Activated naive CD8-positive, alpha-beta T cell (primary cell): ENCODE results near the gene MBD6.
"Not testable (repeated sequence)": the region's sequence is repeated elsewhere in the genome, so short reads cannot be mapped to it uniquely, and the experiment has no call there.

Source experiments
- H3K27ac Mint-ChIP-seq: one replicate; pipeline ENCODE4 v1.8.0; 2021; ENCODE audit warnings: mixed read lengths
- H3K27me3 Mint-ChIP-seq: one replicate; pipeline ENCODE4 v1.8.0; 2021; ENCODE audit warnings: mixed read lengths
- H3K36me3 Mint-ChIP-seq: one replicate; pipeline ENCODE4 v1.8.0; 2021; ENCODE audit warnings: mixed read lengths
- H3K4me1 Mint-ChIP-seq: one replicate; pipeline ENCODE4 v1.8.0; 2021; ENCODE audit warnings: low read depth, mixed read lengths
- H3K4me3 Mint-ChIP-seq: one replicate; pipeline ENCODE4 v1.8.0; 2021; ENCODE audit warnings: mild to moderate bottlenecking, mixed read lengths
- H3K9me3 Mint-ChIP-seq: one replicate; pipeline ENCODE4 v1.8.0; 2021; ENCODE audit warnings: low read depth, mixed read lengths

Gene MBD6

GRCh38 chr12:57500213-57500612 is 22.4 kb upstream of the MBD6 start:
- H3K4me3 Mint-ChIP-seq: no peak overlapping the region
- no peak overlapping the region for H3K27ac Mint-ChIP-seq
- peaks cover 14% of the 10 kb centered on the region for H3K4me1 Mint-ChIP-seq
- no peaks in the 10 kb centered on the region for H3K27me3 Mint-ChIP-seq
- H3K36me3 Mint-ChIP-seq: peaks cover 22% of the 10 kb centered on the region
- no peaks in the 10 kb centered on the region for H3K9me3 Mint-ChIP-seq

DNA sequence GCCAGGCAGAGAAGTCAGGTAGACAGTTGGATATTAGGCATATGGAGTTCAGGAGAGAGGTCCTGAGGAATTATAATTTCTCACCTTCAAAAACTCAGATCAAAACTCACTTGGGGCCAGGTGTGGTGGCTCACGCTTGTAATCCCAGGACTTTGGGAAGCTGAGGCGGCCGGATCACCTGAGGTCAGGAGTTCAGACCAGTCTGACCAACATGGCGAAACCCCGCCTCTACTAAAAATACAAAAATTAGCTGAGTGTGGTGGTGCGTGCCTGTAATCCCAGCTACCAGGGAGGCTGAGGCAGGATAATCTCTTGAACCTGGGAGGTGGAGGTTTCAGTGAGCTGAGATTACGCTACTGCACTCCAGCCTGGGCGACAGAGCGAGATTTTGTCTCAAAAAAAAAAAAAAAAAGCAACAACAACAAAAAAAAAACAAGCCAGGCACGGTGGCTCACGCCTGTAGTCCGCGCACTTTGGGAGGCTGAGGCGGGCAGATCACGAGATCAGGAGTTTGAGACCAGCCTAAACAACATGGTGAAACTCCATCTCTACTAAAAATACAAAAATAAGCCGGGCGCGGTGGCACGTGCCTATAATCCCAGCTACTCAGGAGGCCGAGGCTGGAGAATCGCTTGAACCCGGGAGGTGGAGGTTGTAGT is 20.2 kb upstream of the MBD6 start:
- H3K36me3 Mint-ChIP-seq: peaks cover 15% of the 10 kb centered on the region
- H3K4me1 Mint-ChIP-seq, H3K27ac Mint-ChIP-seq, H3K27me3 Mint-ChIP-seq, H3K4me3 Mint-ChIP-seq, H3K9me3 Mint-ChIP-seq: not testable (repeated sequence)

DNA sequence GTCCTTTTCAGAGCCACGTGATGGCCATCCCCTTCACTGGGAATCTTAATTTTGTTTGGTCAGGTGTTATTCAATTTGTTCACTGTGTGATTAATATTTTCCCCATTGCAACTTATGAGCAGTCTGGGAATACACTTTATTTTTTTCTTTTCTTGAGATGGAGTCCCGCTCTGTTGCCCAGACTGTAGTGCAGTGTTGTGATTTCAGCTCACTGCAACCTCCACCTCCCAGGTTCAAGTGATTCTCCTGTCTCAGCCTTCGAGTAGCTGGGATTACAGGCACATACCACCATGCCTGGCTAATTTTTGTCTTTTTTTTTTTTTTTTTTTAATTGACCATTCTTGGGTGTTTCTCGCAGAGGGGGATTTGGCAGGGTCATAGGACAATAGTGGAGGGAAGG is 16.1 kb upstream of the MBD6 start:
- H3K36me3 Mint-ChIP-seq, H3K4me3 Mint-ChIP-seq, H3K27ac Mint-ChIP-seq, H3K9me3 Mint-ChIP-seq, H3K27me3 Mint-ChIP-seq, H3K4me1 Mint-ChIP-seq: not testable (repeated sequence)

- not testable (repeated sequence) for H3K27me3 Mint-ChIP-seq, H3K27ac Mint-ChIP-seq, H3K36me3 Mint-ChIP-seq, H3K4me1 Mint-ChIP-seq, H3K9me3 Mint-ChIP-seq, H3K4me3 Mint-ChIP-seq
Observed at GRCh38 chr12:57507796-57508195, 14.8 kb upstream of the MBD6 start.

- Mint-ChIP-seq H3K4me3 (no peak overlapping the region), H3K36me3 (peaks cover 2% of the 10 kb centered on the region), H3K27me3 (no peaks in the 10 kb centered on the region), H3K27ac (no peak overlapping the region), H3K9me3 (no peaks in the 10 kb centered on the region), H3K4me1 (peaks cover 4% of the 10 kb centered on the region)
Observed at GRCh38 chr12:57511161-57511560, 11.5 kb upstream of the MBD6 start.

GRCh38 chr12:57511588-57512325 is 10.9 kb upstream of the MBD6 start:
- peaks cover 2% of the 10 kb centered on the region for H3K36me3 Mint-ChIP-seq
- H3K27ac Mint-ChIP-seq: peak overlapping the region; percentile 80
- H3K4me3 Mint-ChIP-seq: no peak overlapping the region
- peaks cover 7% of the 10 kb centered on the region for H3K4me1 Mint-ChIP-seq
- no peaks in the 10 kb centered on the region for H3K9me3 Mint-ChIP-seq
- no peaks in the 10 kb centered on the region for H3K27me3 Mint-ChIP-seq

DNA sequence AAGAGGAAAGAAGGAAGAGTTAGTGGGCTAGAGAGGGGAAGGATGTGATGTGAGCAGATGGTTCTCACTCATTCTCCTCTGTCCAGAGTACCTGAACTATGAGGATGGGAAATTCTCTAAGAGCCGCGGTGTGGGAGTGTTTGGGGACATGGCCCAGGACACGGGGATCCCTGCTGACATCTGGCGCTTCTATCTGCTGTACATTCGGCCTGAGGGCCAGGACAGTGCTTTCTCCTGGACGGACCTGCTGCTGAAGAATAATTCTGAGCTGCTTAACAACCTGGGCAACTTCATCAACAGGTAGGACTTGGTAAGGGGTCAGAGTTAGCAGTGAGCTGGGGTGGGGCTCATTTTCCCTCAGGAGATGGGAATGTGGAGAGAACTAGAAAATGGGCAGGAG is 10.0 kb upstream of the MBD6 start:
- Mint-ChIP-seq H3K4me1 (peaks cover 15% of the 10 kb centered on the region), H3K4me3 (no peak overlapping the region), H3K27ac (peak overlapping the region; percentile 80), H3K27me3 (no peaks in the 10 kb centered on the region), H3K36me3 (peaks cover 6% of the 10 kb centered on the region), H3K9me3 (no peaks in the 10 kb centered on the region)

- no peak overlapping the region for H3K4me3 Mint-ChIP-seq
- no peaks in the 10 kb centered on the region for H3K27me3 Mint-ChIP-seq
- H3K36me3 Mint-ChIP-seq: peaks cover 6% of the 10 kb centered on the region
- no peaks in the 10 kb centered on the region for H3K9me3 Mint-ChIP-seq
- peak overlapping the region; percentile 80 for H3K27ac Mint-ChIP-seq
- peaks cover 19% of the 10 kb centered on the region for H3K4me1 Mint-ChIP-seq
Observed at GRCh38 chr12:57513266-57513665, 9.4 kb upstream of the MBD6 start.

GRCh38 chr12:57513677-57514076 is 8.9 kb upstream of the MBD6 start:
- not testable (repeated sequence) for H3K9me3 Mint-ChIP-seq, H3K27me3 Mint-ChIP-seq
- H3K27ac Mint-ChIP-seq: peak overlapping the region; percentile 80

GRCh38 chr12:57514246-57514645 is 8.4 kb upstream of the MBD6 start:
- H3K4me3 Mint-ChIP-seq, H3K9me3 Mint-ChIP-seq, H3K27me3 Mint-ChIP-seq, H3K27ac Mint-ChIP-seq: not testable (repeated sequence)
- Mint-ChIP-seq H3K4me1 (peaks cover 28% of the 10 kb centered on the region), H3K36me3 (peaks cover 10% of the 10 kb centered on the region)

More at GRCh38 chr12:57513677-57514076, 8.9 kb upstream of the MBD6 start:
- not testable (repeated sequence) for H3K4me3 Mint-ChIP-seq, H3K36me3 Mint-ChIP-seq
- peaks cover 23% of the 10 kb centered on the region for H3K4me1 Mint-ChIP-seq

- Mint-ChIP-seq H3K4me3 (no peak overlapping the region), H3K36me3 (peaks cover 11% of the 10 kb centered on the region)
Observed at GRCh38 chr12:57514720-57515407, 7.8 kb upstream of the MBD6 start.

DNA sequence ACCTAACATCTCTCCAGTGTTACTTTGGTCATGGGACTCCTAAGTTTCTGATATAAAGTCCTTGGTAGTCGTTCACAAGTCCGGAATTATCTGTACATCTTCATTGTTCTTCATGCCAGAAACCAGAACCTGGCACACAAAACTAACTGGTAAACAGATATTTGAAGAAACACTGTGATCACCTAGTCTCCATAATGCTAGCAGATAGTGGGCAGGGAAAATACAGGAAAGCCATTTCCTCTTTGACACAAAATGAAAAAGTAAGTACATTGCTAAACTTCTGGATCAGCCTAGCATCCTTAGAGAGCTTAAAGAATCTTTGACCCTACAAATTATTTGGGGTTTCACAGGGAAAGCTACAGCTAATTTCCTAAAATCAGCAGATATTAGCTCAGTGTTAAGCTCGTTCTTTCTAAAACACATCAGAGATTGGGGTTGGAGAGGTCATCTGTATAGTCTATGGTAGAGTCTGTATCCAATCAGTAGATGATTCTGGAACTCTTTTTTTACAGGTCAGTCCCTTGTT is 7.2 kb upstream of the MBD6 start:
- peak overlapping the region; percentile 80 for H3K27ac Mint-ChIP-seq

More at GRCh38 chr12:57514720-57515407, 7.8 kb upstream of the MBD6 start:
- Mint-ChIP-seq H3K4me1 (peaks cover 31% of the 10 kb centered on the region), H3K27ac (no peak overlapping the region), H3K27me3 (no peaks in the 10 kb centered on the region), H3K9me3 (no peaks in the 10 kb centered on the region)

GRCh38 chr12:57515934-57516541 is 6.6 kb upstream of the MBD6 start:
- Mint-ChIP-seq H3K4me3 (no peak overlapping the region), H3K27ac (peak overlapping the region; percentile 80), H3K36me3 (peaks cover 11% of the 10 kb centered on the region), H3K9me3 (no peaks in the 10 kb centered on the region), H3K27me3 (no peaks in the 10 kb centered on the region), H3K4me1 (peaks cover 33% of the 10 kb centered on the region)

More for the DNA sequence above, 7.2 kb upstream of the MBD6 start:
- H3K9me3 Mint-ChIP-seq: no peaks in the 10 kb centered on the region
- H3K36me3 Mint-ChIP-seq: peaks cover 11% of the 10 kb centered on the region
- peaks cover 31% of the 10 kb centered on the region for H3K4me1 Mint-ChIP-seq
- no peaks in the 10 kb centered on the region for H3K27me3 Mint-ChIP-seq
- no peak overlapping the region for H3K4me3 Mint-ChIP-seq

DNA sequence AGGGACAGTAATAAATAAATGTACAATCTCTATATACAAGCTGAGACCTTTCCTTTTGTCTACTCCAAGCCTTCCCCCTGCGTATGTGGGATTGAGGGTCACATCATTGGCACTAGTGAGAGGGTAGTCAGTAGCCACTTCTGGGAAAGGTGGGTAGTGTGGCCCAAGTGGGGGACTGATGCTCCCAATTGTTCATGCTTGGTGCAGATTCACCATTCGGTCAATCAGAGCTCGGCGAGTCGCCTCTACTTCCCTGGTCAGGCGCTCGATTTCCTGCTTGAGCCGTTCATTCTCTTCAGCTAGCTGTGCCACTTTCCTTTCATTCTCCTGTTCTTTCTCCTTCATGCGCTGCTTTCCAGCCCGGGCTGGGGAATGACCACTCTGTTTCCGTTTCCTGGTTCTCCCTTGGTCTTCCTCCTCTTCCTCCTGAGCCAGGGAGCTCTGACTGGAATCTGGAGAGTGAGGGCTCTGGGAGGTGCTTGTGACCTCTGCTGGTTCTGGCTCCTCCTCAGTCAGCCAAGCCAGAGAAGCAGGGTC is 5.9 kb upstream of the MBD6 start:
- Mint-ChIP-seq H3K27me3 (no peaks in the 10 kb centered on the region), H3K4me3 (peak overlapping the region; percentile 72), H3K27ac (peak overlapping the region; percentile 80), H3K36me3 (peaks cover 11% of the 10 kb centered on the region), H3K9me3 (no peaks in the 10 kb centered on the region), H3K4me1 (peaks cover 39% of the 10 kb centered on the region)
